Dedifferentiated amniotic fluid mesenchymal stem cell (primary cell): Measurements from ENCODE around the gene CSNK2A1.
"Not testable (repeated sequence)": the region's sequence is repeated elsewhere in the genome, so short reads cannot be mapped to it uniquely, and the experiment has no call there.

ENCODE experiments used
- DNase-seq: peaks from one replicate; pipeline ENCODE4 v3.0.0-alpha.2; 2016; ENCODE audit errors: extremely low spot score

The CSNK2A1 gene

GRCh38 chr20:533526-533925 is 10.1 kb downstream of the CSNK2A1 start:
- DNase-seq = no peak

DNA sequence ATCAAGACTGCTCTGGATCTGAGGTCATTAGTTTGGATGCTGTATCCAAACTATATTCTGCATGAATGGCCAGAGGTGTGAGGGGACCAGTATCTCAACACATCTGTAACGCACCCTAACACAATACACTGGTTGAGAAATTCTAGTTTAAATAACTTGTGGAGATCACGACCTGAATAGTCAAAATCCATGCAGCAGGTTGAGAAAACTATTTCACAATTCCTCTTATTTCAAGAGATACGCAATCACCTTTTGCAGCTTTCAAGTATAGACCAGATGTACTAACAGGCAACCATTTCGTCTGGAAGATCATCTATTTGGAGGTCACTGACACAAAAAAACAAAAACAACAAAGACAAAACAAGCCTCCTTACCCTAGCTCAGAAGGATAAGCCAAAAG is 11.1 kb downstream of the CSNK2A1 start:
- DNase-seq = no peak

DNA sequence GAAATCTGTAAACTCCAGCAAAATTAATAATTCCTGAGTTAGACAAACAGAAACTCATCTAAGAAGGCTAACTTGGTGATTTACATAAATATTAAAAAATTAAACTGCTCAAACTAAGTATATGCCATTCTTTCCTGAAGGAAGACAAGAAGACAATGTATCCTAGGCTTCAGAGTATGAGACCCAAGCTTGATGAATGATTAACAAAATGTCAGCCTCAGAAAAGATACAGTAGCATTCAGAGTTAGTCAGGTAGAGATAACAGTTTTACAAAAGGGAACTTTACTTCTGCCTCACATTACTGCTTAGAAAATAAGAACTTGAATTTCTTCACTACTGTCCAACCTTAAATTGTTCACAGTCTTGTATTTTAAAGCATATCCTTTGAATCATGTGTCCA is 12.0 kb downstream of the CSNK2A1 start:
- no peak for DNase-seq

GRCh38 chr20:530321-530720 is 13.3 kb downstream of the CSNK2A1 start:
- no peak for DNase-seq

GRCh38 chr20:528923-529604 is 14.5 kb downstream of the CSNK2A1 start:
- DNase-seq = peak; percentile 57

- no peak for DNase-seq
Measured at GRCh38 chr20:527571-527886, 16.1 kb downstream of the CSNK2A1 start.

- no peak for DNase-seq
Measured at GRCh38 chr20:521860-522259, 21.7 kb downstream of the CSNK2A1 start.

DNA sequence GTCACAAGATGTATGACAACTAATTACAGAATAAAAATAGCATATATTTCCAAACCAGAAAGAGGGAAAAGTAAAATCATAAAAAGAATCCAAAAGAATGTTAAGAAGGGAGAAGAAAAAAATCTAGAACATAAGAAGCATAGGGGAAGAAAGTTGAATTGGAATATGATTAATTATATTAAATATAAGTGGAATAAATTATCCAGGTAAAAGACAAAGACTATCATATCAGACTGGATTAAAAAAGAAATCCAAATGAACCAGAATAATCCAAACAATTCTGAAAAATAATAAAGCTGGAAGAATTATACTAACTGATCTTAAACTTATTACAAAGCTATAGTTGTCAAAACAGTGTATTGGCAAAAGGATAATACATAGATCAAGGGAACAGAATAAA is 23.6 kb downstream of the CSNK2A1 start:
- no peak for DNase-seq

DNA sequence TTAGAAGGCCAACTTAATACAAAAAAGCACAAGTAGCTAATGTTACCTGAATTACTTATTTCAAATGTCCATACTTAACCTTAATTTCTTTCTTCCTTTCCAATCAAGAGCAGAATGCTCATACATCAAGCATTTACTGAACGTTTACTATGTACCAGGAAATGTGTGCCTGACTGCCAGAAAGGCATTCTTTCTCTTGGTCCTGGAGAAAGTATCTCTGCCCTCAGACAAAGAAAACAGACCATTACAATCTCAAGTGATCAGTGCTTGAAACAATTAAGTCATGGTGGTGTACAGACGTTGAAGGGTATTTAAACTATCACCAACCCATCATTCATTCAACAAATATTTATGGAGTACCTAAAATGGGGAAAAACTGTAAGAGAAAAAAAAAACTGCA is 26.4 kb downstream of the CSNK2A1 start:
- no peak for DNase-seq

DNA sequence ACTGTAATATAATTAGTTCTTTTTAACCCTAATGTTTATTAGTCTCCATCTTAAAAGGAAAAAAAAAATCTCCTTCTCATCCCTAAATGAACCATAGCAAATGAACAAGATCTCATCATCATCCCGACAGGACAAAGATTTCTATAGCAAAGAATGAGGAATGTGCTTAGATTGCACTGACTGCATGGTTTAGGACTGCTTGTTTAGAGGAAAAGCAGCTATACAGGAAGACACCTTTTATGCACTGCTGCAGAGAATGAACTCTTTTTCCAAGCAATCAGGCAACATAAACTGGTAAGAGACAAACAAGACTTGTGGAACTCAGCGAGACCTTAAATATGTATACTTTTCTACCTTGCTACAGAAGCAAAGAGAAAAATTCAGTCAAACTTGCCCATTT is 26.8 kb downstream of the CSNK2A1 start:
- no peak for DNase-seq

- no peak for DNase-seq
Measured at GRCh38 chr20:515696-516095, 27.9 kb downstream of the CSNK2A1 start.

DNA sequence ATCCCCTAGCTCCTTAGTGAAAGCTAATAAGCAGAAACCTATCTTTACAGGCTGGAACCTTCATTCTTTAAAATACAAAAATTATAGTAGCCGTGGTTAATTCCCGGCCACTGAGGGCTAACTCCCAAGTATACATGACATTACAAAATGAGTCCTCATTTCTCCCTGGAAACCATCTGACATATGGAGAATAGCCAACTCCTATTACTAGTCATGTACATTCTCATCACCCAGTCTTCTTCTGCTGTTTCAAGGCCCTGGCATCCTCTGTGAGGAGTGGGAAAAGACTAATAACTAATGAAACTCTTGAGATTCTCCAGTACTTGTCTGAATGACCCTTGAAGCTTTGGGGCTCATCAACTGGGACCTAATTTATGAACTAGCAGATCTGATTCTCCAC is 30.2 kb downstream of the CSNK2A1 start:
- no peak for DNase-seq

- not testable (repeated sequence) for DNase-seq
Measured at GRCh38 chr20:510328-511057, 33.1 kb downstream of the CSNK2A1 start.

GRCh38 chr20:508364-508787 is 35.2 kb downstream of the CSNK2A1 start:
- DNase-seq = not testable (repeated sequence)

- DNase-seq = no peak
Measured at GRCh38 chr20:507761-508332, 35.7 kb downstream of the CSNK2A1 start.

DNA sequence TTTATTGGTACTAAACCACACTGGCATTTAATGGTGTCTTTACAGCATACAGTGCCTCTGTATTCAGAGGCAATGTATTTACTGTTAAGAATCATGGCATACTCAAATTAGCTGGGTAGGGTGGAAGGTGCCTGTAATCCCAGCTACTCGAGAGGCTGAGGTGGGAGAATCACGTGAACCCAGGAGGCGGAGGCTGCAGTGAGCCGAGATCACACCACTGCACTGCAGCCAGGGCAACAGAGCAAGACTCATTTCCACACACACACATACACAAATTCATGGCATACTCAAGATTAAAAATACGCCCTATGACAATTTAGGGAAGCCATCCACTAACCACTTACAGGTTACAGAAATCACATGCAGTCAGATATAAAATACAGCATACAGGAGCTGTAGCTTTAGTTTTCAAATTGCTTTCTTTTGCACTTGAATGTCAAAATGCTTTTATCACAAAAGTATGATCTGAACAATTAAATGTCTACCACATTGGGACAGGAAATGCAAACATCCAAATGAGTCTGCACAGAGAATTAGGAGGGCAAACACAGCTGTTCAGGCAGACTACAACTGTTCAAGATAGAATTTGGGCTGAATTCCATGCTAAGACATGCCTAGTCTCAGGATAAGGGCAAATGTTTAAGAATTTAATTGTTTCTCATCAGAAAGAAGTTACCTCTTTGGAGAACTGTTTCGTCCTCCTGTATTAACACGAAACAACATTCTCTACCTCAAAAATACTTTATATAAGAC is 36.4 kb downstream of the CSNK2A1 start:
- DNase-seq = no peak

DNA sequence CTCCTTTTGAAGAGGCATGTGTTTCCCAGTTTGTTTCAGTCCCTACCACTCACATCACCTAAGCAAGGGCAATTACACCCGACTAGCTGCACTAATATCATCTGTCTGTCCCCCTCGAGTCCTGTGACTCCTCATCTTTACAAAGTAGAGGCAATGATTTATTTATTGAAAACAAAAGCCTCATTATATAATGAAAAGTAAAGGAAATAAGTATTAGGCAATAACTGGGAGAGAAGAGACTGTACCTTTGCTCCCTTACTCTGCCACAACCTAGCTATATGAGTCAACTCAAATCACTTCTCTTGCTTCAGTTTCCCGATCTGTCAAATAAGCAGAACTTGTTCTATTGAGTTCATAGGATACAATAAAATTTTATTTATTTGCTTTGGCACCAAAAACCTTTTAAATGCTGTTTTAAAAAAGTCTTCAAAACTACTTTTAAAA is 38.9 kb downstream of the CSNK2A1 start:
- no peak for DNase-seq

DNA sequence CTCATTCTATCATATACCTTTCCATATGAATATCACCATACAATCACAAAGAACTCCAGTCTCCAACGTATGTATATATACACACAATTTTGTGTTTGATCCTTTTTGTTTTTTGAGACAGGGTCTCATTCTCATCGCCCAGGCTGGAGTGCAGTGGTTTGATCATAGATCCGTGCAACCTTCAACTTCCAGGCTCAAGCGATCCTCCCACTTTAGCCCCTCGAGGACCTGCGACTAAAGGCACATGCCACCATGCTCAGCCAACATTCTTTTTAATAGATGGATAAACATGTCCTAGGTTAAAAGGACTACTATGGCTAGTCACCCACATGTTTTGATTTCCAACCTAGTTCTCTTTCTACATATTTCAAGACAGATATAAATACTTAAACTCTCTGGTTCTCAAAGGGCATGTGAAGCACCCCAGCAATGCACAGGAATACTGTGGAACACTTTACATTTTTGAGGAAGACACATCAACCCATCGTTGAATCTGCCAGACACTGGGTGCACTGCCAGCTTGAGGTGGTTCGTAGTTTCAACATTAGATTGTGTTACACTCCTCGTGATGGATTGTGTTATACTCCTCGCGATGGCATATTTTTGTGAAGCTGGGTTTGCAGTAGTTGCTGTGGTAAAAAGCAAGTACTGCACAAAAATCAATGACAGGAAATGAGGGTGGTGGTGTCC is 40.4 kb downstream of the CSNK2A1 start:
- DNase-seq = no peak

- no peak for DNase-seq
Measured at GRCh38 chr20:497979-498378, 45.6 kb downstream of the CSNK2A1 start.

- peak; percentile 85 for DNase-seq
Measured at GRCh38 chr20:496126-496696, 47.4 kb downstream of the CSNK2A1 start.

DNA sequence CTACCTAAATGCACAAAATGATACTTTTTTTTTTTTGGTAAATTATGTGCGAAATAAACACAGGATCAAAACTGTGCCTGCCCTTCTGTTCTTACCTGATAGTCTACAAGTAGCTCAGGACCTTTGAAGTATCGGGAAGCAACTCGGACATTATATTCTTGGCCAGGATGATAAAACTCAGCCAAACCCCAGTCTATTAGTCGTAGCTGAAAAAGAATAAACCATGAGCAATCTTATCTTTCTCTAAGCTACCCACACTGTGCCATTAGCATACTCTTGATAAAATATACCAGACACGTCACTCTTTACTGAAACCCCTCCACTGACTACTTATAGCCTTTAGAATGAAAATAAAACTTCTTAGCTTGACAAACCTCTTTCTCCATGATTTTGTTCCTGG is 51.4 kb downstream of the CSNK2A1 start:
- DNase-seq = no peak

GRCh38 chr20:487655-488054 is 55.9 kb downstream of the CSNK2A1 start:
- no peak for DNase-seq
